GM12878 (cell line): ENCODE measurements around the gene PREX1. TPM values are rescaled to one million over a fixed set of nuclear protein-coding genes. Genes with fewer than 3 reads are reported as not detected.

Source experiments
- ATAC-seq: fragments of 200-7000 bp; cut with Tn5 transposase; 3 replicates; pipeline ENCODE4 v1.9.1; 2020; ENCODE audit warnings: mild to moderate bottlenecking, moderate library complexity
- BruUV-seq: library from RNA; stranded (reverse); fragments of 400-500 nt; replicated peaks from 2 replicates; lab custom pipeline; 2021; lab: Mats Ljungman, UMichigan
- CTCF ChIA-PET: fragments of 300-600 bp; sonication (Branson Sonifier 250); formaldehyde crosslinking; extraction: SDS; loops from one replicate; lab custom pipeline; 2021; ENCODE audit warnings: inconsistent platforms; lab: Yijun Ruan, JAX
- POLR2A ChIA-PET: fragments of 350-600 bp; formaldehyde crosslinking; extraction: SDS; loops from one replicate; lab custom pipeline; 2021; ENCODE audit warnings: inconsistent platforms; lab: Charles Lee
- RAD21 ChIA-PET: fragments of 300-600 bp; sonication (Branson Sonifier 250); formaldehyde crosslinking; loops from one replicate; lab custom pipeline; 2023; ENCODE audit warnings: antibody characterized with exemption; ENCODE audit not compliant: unreplicated experiment; lab: Charles Lee
- SMC1A ChIA-PET: fragments of 300-600 bp; sonication (Branson Sonifier 250); formaldehyde crosslinking; loops from one replicate; lab custom pipeline; 2023; ENCODE audit not compliant: unreplicated experiment, uncharacterized antibody; lab: Charles Lee
- DNase-seq: peaks from one replicate; pipeline ENCODE4 v3.0.0-alpha.2; 2011; ENCODE audit warnings: low read depth, low spot score
- FAIRE-seq: peaks from 3 replicates; lab custom pipeline; 2011; peaks lifted over from hg19 to GRCh38; lab: Jason Lieb, UNC
- H2AFZ ChIP-seq: 2 replicates; pipeline ENCODE4 v1.6.0; 2011; ENCODE audit warnings: low read depth, low read length, control low read depth; ENCODE audit not compliant: control insufficient read depth
- H3K27ac ChIP-seq: 2 replicates; pipeline ENCODE4 v1.5.1; 2011; ENCODE audit warnings: control low read depth; ENCODE audit not compliant: control insufficient read depth, insufficient read depth
- H3K27me3 ChIP-seq, 2 experiments: replicated peaks in 1 of 2; 2 replicates each; pipeline versions ENCODE4 v1.6.0 to v1.6.1; 2011; ENCODE audit warnings: low read length in 1 of 2; ENCODE audit not compliant: control insufficient read depth in 2 of 2, insufficient read depth in 2 of 2
- H3K36me3 ChIP-seq, 2 experiments: 2 replicates each; pipeline ENCODE4 v1.5.1; 2011; ENCODE audit warnings: low read length in 1 of 2; ENCODE audit not compliant: control insufficient read depth in 2 of 2, insufficient read depth in 2 of 2
- H3K4me1 ChIP-seq: 2 replicates; pipeline ENCODE4 v1.6.1; 2011; ENCODE audit warnings: mild to moderate bottlenecking, low read length, moderate library complexity, mixed read lengths; ENCODE audit not compliant: control insufficient read depth, insufficient read depth
- H3K4me2 ChIP-seq: 2 replicates; pipeline ENCODE4 v1.6.0; 2011; ENCODE audit warnings: control low read depth; ENCODE audit not compliant: control insufficient read depth, insufficient read depth
- H3K4me3 ChIP-seq: fragments of 200-600 bp; sonication (generic); 2 replicates; pipeline ENCODE4 v1.5.1; 2016
- H3K79me2 ChIP-seq: 2 replicates; pipeline ENCODE4 v1.6.0; 2011; ENCODE audit warnings: low read length; ENCODE audit not compliant: control insufficient read depth, insufficient read depth
- H3K9ac ChIP-seq: 2 replicates; pipeline ENCODE4 v1.8.0; 2011; ENCODE audit warnings: low read length, control low read depth, mixed read lengths; ENCODE audit not compliant: control insufficient read depth, insufficient read depth
- H3K9me3 ChIP-seq: replicated peaks from 3 replicates; pipeline ENCODE4 v1.5.1; 2011; ENCODE audit warnings: mild to moderate bottlenecking, low read length; ENCODE audit not compliant: control insufficient read depth, insufficient read depth
- H4K20me1 ChIP-seq: 2 replicates; pipeline ENCODE4 v1.6.0; 2011; ENCODE audit not compliant: control insufficient read depth, insufficient read depth
- BCL11A ChIP-seq: IDR thresholded peaks from 2 replicates; pipeline ENCODE4 v1.6.1; 2011; ENCODE audit warnings: low read depth, low read length
- CREM ChIP-seq: IDR thresholded peaks from 2 replicates; pipeline ENCODE4 v1.6.1; 2014; ENCODE audit warnings: antibody characterized with exemption, low read depth
- EZH2 ChIP-seq: IDR thresholded peaks from 2 replicates; pipeline ENCODE4 v1.6.1; 2012; ENCODE audit warnings: low read depth, mild to moderate bottlenecking, control low read depth, inconsistent platforms, low read length, borderline replicate concordance; ENCODE audit not compliant: control insufficient read depth
- HDAC2 ChIP-seq: fragments of 200-600 bp; sonication (generic); IDR thresholded peaks from 2 replicates; pipeline ENCODE4 v1.6.1; 2017
- NFIC ChIP-seq: IDR thresholded peaks from 2 replicates; pipeline ENCODE4 v1.6.1; 2012; ENCODE audit warnings: low read depth, mild to moderate bottlenecking, inconsistent platforms, low read length, moderate library complexity
- POLR2AphosphoS5 ChIP-seq: IDR thresholded peaks from 2 replicates; pipeline ENCODE4 v1.6.1; 2011; ENCODE audit warnings: mild to moderate bottlenecking, low read length, inconsistent platforms
- STAT3 ChIP-seq: IDR thresholded peaks from 2 replicates; pipeline ENCODE4 v1.6.1; 2011; ENCODE audit warnings: low read depth, low read length, improper control_type of control experiment
- SUPT20H ChIP-seq: IDR thresholded peaks from 2 replicates; pipeline ENCODE4 v1.6.1; 2011; ENCODE audit warnings: low read depth, mild to moderate bottlenecking, low read length, moderate library complexity, borderline replicate concordance; ENCODE audit not compliant: control insufficient read depth
- WGBS: methylation state at CpG from one replicate; pipeline ENCODE4 v1.1.6; 2016; ENCODE audit warnings: low lambda C conversion rate; ENCODE audit not compliant: insufficient replicate concordance, insufficient coverage; ENCODE audit errors: missing lambda C conversion rate; 5-methylcytosine and 5-hydroxymethylcytosine counted together
- in situ Hi-C: fragments of 300-500 bp; cut with MboI; formaldehyde crosslinking; loops from 9 replicates; pipeline ENCODE4 v1.14.3; 2018; ENCODE audit warnings: mixed read lengths
- intact Hi-C: fragments of 100-400 bp; cut with micrococcal nuclease; formaldehyde crosslinking; loops from one replicate; pipeline ENCODE4 v1.14.2; 2022; ENCODE audit not compliant: unreplicated experiment
- polyA plus RNA-seq, 11 experiments: library from polyadenylated mRNA; depleted of rRNA in 4 of 11; unstranded in 6 of 11; stranded (reverse) in 5 of 11; fragments of >200 nt; fragmentation: Nextera tagmentation in 4 of 11; fragmentation: Illumina TruSeq in 1 of 11; extraction: Ambion mirVana in 4 of 11; extraction: Trizol in 1 of 11; gene quantifications; 1 replicate in 1 of 11; 2 replicates in 10 of 11; pipeline versions ENCODE4 v1.2.1 to v1.2.3, GENCODE V29; 2011 to 2016; ENCODE audit warnings: inconsistent platforms in 2 of 11, missing spikeins in 2 of 11, low read depth in 1 of 11
- total RNA-seq, 4 experiments: library from RNA; depleted of rRNA in 3 of 4; stranded (reverse); fragments of >200 nt in 3 of 4; fragmentation: Illumina TruSeq in 1 of 4; extraction: Trizol in 1 of 4; gene quantifications; 2 replicates each; pipeline versions ENCODE4 v1.2.1 to v1.2.3, GENCODE V29; 2013 to 2021

The PREX1 gene
- total and polyA plus RNA-seq, 10 of the 15 experiments (the other 5 are each of a cell fraction or from before 2014, with no cell fraction given) = 2.6 to 114 (median 38.9) TPM

- peak overlapping the region; percentile 78 for H3K4me2 ChIP-seq
- H3K9me3 ChIP-seq = no peaks in the 10 kb centered on the region
- TF ChIP-seq CREM (0 out of 2 replicates have a peak, but pooled peaks have one; percentile 27), SUPT20H (no peak), BCL11A (peak; percentile 37; the same call in 1 of the 2 replicates), HDAC2 (no peak), EZH2 (no peak), NFIC (no peak), POLR2AphosphoS5 (no peak), STAT3 (no peak)
- TF ChIP-seq, all 136 proteins: peak for 2
- Histone ChIP-seq H3K27me3 (no peaks in the 10 kb centered on the region), H3K27ac (peak overlapping the region; percentile 95), H3K9ac (peak overlapping the region; percentile 25), H3K4me3 (peak overlapping the region; percentile 1; the same call in 1 of the 2 replicates), H4K20me1 (no peaks in the 10 kb centered on the region), H3K4me1 (peaks cover 54% of the 10 kb centered on the region), H3K79me2 (peaks cover 26% of the 10 kb centered on the region), H3K36me3 (peaks cover 27 to 45% of the 10 kb centered on the region in 2 experiments), H2AFZ (no peak overlapping the region)
- CTCF ChIA-PET = interaction anchor here (0.6 to 1.9 kb wide), 12 partner anchors 10 to 1383 kb away, joined by 3 to 13 read pairs (median 4); partner anchors contain the start of gene PREX1
- RAD21 ChIA-PET = interaction anchor here (0.9 to 4.9 kb wide), 24 partner anchors 9 to 166 kb away, joined by 3 to 42 read pairs (median 6); partner anchors contain the start of gene PREX1
- POLR2A ChIA-PET = interaction anchor here (0.6 to 3.1 kb wide), 12 partner anchors 12 to 1986 kb away, joined by 3 to 28 read pairs (median 5); no protein-coding TSS in a partner anchor
- 12% methylated on average over 8 of the region's 8 CpGs for WGBS
- BruUV-seq = no TSS peak
- ATAC-seq (peak; percentile 59), FAIRE-seq (no peak), DNase-seq (no peak)
- in situ Hi-C loops = no loop called here
- SMC1A ChIA-PET = interaction anchor here (0.6 to 9.0 kb wide), 29 partner anchors 11 to 1011 kb away, joined by 3 to 141 read pairs (median 6); no protein-coding TSS in a partner anchor
- intact Hi-C loops = loop anchor here (2.0 kb wide), 3 partner anchors 21 to 165 kb away; no protein-coding TSS in a partner anchor
Measured at GRCh38 chr20:48739395-48740291, 88.2 kb downstream of the PREX1 start.
